H9 (cell line): Measurements from ENCODE around the gene APBA3. TPM values are rescaled to one million over a fixed set of nuclear protein-coding genes. Genes with fewer than 3 reads are reported as not detected.

Source experiments
- DNase-seq: peaks from one replicate; pipeline ENCODE4 v3.0.0-alpha.2; 2017
- H2AFZ ChIP-seq: one replicate; pipeline ENCODE4 v1.6.1; 2013; ENCODE audit warnings: mild to moderate bottlenecking, low read length, control low read depth, moderate library complexity
- H2AK5ac ChIP-seq: 2 replicates; pipeline ENCODE4 v1.6.1; 2013; ENCODE audit warnings: low read length, control low read depth, mixed read lengths; ENCODE audit not compliant: insufficient read length
- H2BK120ac ChIP-seq: one replicate; pipeline ENCODE4 v1.6.1; 2013; ENCODE audit warnings: low read depth, mild to moderate bottlenecking, low read length, control low read depth, inconsistent platforms; ENCODE audit not compliant: poor library complexity, severe bottlenecking
- H2BK12ac ChIP-seq: 2 replicates; pipeline ENCODE4 v1.6.1; 2013; ENCODE audit warnings: low read length, control low read depth, mixed read lengths, low read depth; ENCODE audit not compliant: insufficient read length
- H2BK15ac ChIP-seq: 2 replicates; pipeline ENCODE4 v1.6.1; 2013; ENCODE audit warnings: low read depth, low read length, control low read depth
- H2BK20ac ChIP-seq: one replicate; pipeline ENCODE4 v1.6.1; 2013; ENCODE audit warnings: low read depth, mild to moderate bottlenecking, low read length, control low read depth, inconsistent platforms; ENCODE audit not compliant: poor library complexity, severe bottlenecking
- H2BK5ac ChIP-seq: 2 replicates; pipeline ENCODE4 v1.6.1; 2013; ENCODE audit warnings: low read length, control low read depth, mixed read lengths; ENCODE audit not compliant: insufficient read length
- H3K14ac ChIP-seq: 2 replicates; pipeline ENCODE4 v1.6.1; 2013; ENCODE audit warnings: low read length, control low read depth; ENCODE audit not compliant: insufficient read depth
- H3K18ac ChIP-seq: 2 replicates; pipeline ENCODE4 v1.6.1; 2013; ENCODE audit warnings: low read depth, mild to moderate bottlenecking, mixed read lengths, low read length, control low read depth; ENCODE audit not compliant: insufficient read length
- H3K23ac ChIP-seq: 2 replicates; pipeline ENCODE4 v1.6.1; 2013; ENCODE audit warnings: low read length, control low read depth, mixed read lengths, low read depth; ENCODE audit not compliant: insufficient read length
- H3K23me2 ChIP-seq: 2 replicates; pipeline ENCODE4 v1.6.1; 2013; ENCODE audit warnings: low read depth, mild to moderate bottlenecking, mixed read lengths, low read length, control low read depth; ENCODE audit not compliant: insufficient read length, poor library complexity, severe bottlenecking
- H3K27ac ChIP-seq: 2 replicates; pipeline ENCODE4 v1.5.1; 2013; ENCODE audit warnings: low read length, control low read depth, mixed read lengths, low read depth; ENCODE audit not compliant: insufficient read length
- H3K27me3 ChIP-seq: 2 replicates; pipeline ENCODE4 v1.6.1; 2013; ENCODE audit warnings: low read length, control low read depth, inconsistent platforms; ENCODE audit not compliant: insufficient read depth
- H3K4ac ChIP-seq: 2 replicates; pipeline ENCODE4 v1.6.1; 2013; ENCODE audit warnings: low read depth, mild to moderate bottlenecking, control low read depth, inconsistent platforms, low read length, moderate library complexity
- H3K4me1 ChIP-seq: 2 replicates; pipeline ENCODE4 v1.6.1; 2013; ENCODE audit warnings: low read length, control low read depth, inconsistent platforms; ENCODE audit not compliant: insufficient read depth
- H3K4me2 ChIP-seq: 2 replicates; pipeline ENCODE4 v1.6.1; 2013; ENCODE audit warnings: low read length, control low read depth, mixed read lengths; ENCODE audit not compliant: insufficient read length, insufficient read depth
- H3K56ac ChIP-seq: 2 replicates; pipeline ENCODE4 v1.6.1; 2013; ENCODE audit warnings: low read depth, mild to moderate bottlenecking, mixed read lengths, low read length, control low read depth; ENCODE audit not compliant: insufficient read length
- H3K79me1 ChIP-seq: 2 replicates; pipeline ENCODE4 v1.6.1; 2013; ENCODE audit warnings: low read depth, mild to moderate bottlenecking, moderate library complexity, low read length, control low read depth, inconsistent platforms; ENCODE audit not compliant: insufficient read depth, poor library complexity, severe bottlenecking
- H3K79me2 ChIP-seq: 2 replicates; pipeline ENCODE4 v1.6.1; 2013; ENCODE audit warnings: low read length, control low read depth, inconsistent platforms; ENCODE audit not compliant: insufficient read depth
- H3K9ac ChIP-seq: 2 replicates; pipeline ENCODE4 v1.6.1; 2013; ENCODE audit warnings: low read length, control low read depth, mixed read lengths; ENCODE audit not compliant: insufficient read length; ENCODE audit errors: extremely low read depth
- H3K9me3 ChIP-seq: one replicate; pipeline ENCODE4 v1.6.1; 2013; ENCODE audit warnings: low read depth, low read length, inconsistent platforms; ENCODE audit not compliant: control insufficient read depth
- H3T11ph ChIP-seq: one replicate; pipeline ENCODE4 v1.6.1; 2013; ENCODE audit warnings: mild to moderate bottlenecking, low read length, control low read depth, inconsistent platforms
- H4K20me1 ChIP-seq: one replicate; pipeline ENCODE4 v1.6.1; 2013; ENCODE audit not compliant: control insufficient read depth, insufficient read length, insufficient read depth
- H4K5ac ChIP-seq: 2 replicates; pipeline ENCODE4 v1.6.1; 2013; ENCODE audit warnings: low read depth, mild to moderate bottlenecking, mixed read lengths, low read length, control low read depth; ENCODE audit not compliant: insufficient read length
- H4K8ac ChIP-seq: replicated peaks from 2 replicates; pipeline ENCODE4 v1.6.1; 2013; ENCODE audit warnings: low read length, control low read depth, mixed read lengths, low read depth; ENCODE audit not compliant: insufficient read length
- H4K91ac ChIP-seq: 2 replicates; pipeline ENCODE4 v1.6.1; 2013; ENCODE audit warnings: low read depth, mild to moderate bottlenecking, moderate library complexity, mixed read lengths, low read length, control low read depth; ENCODE audit not compliant: insufficient read length
- H3K27ac Mint-ChIP-seq, 3 experiments: 2 replicates in 2 of 3; 3 replicates in 1 of 3; pipeline ENCODE4 v1.8.0; 2020 to 2021; ENCODE audit warnings: mixed read lengths in 3 of 3, mild to moderate bottlenecking in 1 of 3, moderate library complexity in 1 of 3
- H3K27me3 Mint-ChIP-seq: 2 replicates; pipeline ENCODE4 v1.8.0; 2021; ENCODE audit warnings: low read depth, mild to moderate bottlenecking, moderate library complexity, mixed read lengths
- H3K36me3 Mint-ChIP-seq, 3 experiments: 2 replicates in 2 of 3; 3 replicates in 1 of 3; pipeline ENCODE4 v1.8.0; 2020 to 2021; ENCODE audit warnings: low read depth in 3 of 3, mixed read lengths in 3 of 3; ENCODE audit not compliant: insufficient read depth in 1 of 3
- H3K4me1 Mint-ChIP-seq, 2 experiments: 2 replicates each; pipeline ENCODE4 v1.8.0; 2020; ENCODE audit warnings: mixed read lengths in 2 of 2
- H3K4me3 Mint-ChIP-seq, 2 experiments: 2 replicates in 1 of 2; 3 replicates in 1 of 2; pipeline ENCODE4 v1.8.0; 2020 to 2021; ENCODE audit warnings: mild to moderate bottlenecking in 2 of 2, mixed read lengths in 2 of 2, moderate library complexity in 1 of 2
- H3K9me3 Mint-ChIP-seq, 2 experiments: 2 replicates in 1 of 2; 3 replicates in 1 of 2; pipeline ENCODE4 v1.8.0; 2020; ENCODE audit warnings: mild to moderate bottlenecking in 2 of 2, mixed read lengths in 2 of 2, moderate library complexity in 1 of 2
- CTCF ChIP-seq: fragments of 200-600 bp; sonication (generic); conservative IDR thresholded peaks from 3 replicates; pipeline ENCODE4 v1.8.0; 2021; ENCODE audit warnings: antibody characterized with exemption, mild to moderate bottlenecking
- WGBS: extraction: QIAGEN DNeasy Blood & Tissue Kit; methylation state at CpG from one replicate; pipeline ENCODE4 v1.1.7; 2013; ENCODE audit warnings: missing lambda C conversion rate, low lambda C conversion rate, mixed read lengths; ENCODE audit not compliant: insufficient read length; ENCODE audit errors: extremely low coverage; 5-methylcytosine and 5-hydroxymethylcytosine counted together
- total RNA-seq: library from RNA; stranded (reverse); gene quantifications from 2 replicates; pipeline ENCODE4 v1.2.1, GENCODE V29; 2021

Gene APBA3
- total RNA-seq, 1 experiment from 2014 or later = 21.8 TPM

GRCh38 chr19:3751236-3751635 is 10.3 kb downstream of the APBA3 start:
- no peak overlapping the region for H3K4me3 Mint-ChIP-seq
- no peak overlapping the region for H4K8ac ChIP-seq
- no peak overlapping the region for H3K9ac ChIP-seq
- H4K5ac ChIP-seq = no peak overlapping the region
- no peaks in the 10 kb centered on the region for H3K79me1 ChIP-seq
- H3K27ac ChIP-seq = no peak overlapping the region
- no peaks in the 10 kb centered on the region for H3K23me2 ChIP-seq
- H3K4me1 ChIP-seq = no peaks in the 10 kb centered on the region
- H2BK15ac ChIP-seq = no peak overlapping the region
- peaks cover 4 to 32% (median 27%) of the 10 kb centered on the region in 3 experiments; a peak in 6 of 7 replicates for H3K36me3 Mint-ChIP-seq
- H3K79me2 ChIP-seq = no peaks in the 10 kb centered on the region
- H4K20me1 ChIP-seq = no peaks in the 10 kb centered on the region
- H3K4me1 Mint-ChIP-seq = no peaks in the 10 kb centered on the region
- H3K4ac ChIP-seq = no peak overlapping the region
- H3K56ac ChIP-seq = no peak overlapping the region
- no peak overlapping the region for H2BK20ac ChIP-seq
- no peak overlapping the region for H2AK5ac ChIP-seq
- no peak overlapping the region for H3K27ac Mint-ChIP-seq
- no peak overlapping the region for H3K14ac ChIP-seq
- H2BK5ac ChIP-seq = no peak overlapping the region
- H3T11ph ChIP-seq = no peak overlapping the region
- no CpG with 5 or more reads among the region's 30 CpGs for WGBS
- H3K23ac ChIP-seq = no peak overlapping the region
- no peak overlapping the region for H4K91ac ChIP-seq
- H2BK12ac ChIP-seq = no peak overlapping the region
- no peak overlapping the region for H3K4me2 ChIP-seq
- H3K27me3 Mint-ChIP-seq = no peaks in the 10 kb centered on the region
- no peak for DNase-seq
- no peak overlapping the region for H2AFZ ChIP-seq
- no peaks in the 10 kb centered on the region for H3K27me3 ChIP-seq
- H3K9me3 ChIP-seq = no peaks in the 10 kb centered on the region
- TF ChIP-seq CTCF = no peak
- H3K9me3 Mint-ChIP-seq = no peaks in the 10 kb centered on the region
- H2BK120ac ChIP-seq = no peak overlapping the region
- H3K18ac ChIP-seq = no peak overlapping the region
